IMR-90 (cell line): Measurements from ENCODE around the gene CD300H. TPM values are rescaled to one million over a fixed set of nuclear protein-coding genes. Genes with fewer than 3 reads are reported as not detected.

Experiments
- ATAC-seq: fragments of 200-7000 bp; cut with Tn5 transposase; 2 replicates; pipeline ENCODE4 v1.9.1; 2020; ENCODE audit warnings: low read depth, mild to moderate bottlenecking, moderate library complexity
- BruUV-seq: library from RNA; stranded (reverse); fragments of 400-500 nt; replicated peaks from 2 replicates; lab custom pipeline; 2021; lab: Mats Ljungman, UMichigan
- CTCF ChIA-PET: fragments of 300-600 bp; formaldehyde crosslinking; extraction: SDS; loops from one replicate; lab custom pipeline; 2021; ENCODE audit warnings: antibody characterized with exemption; lab: Yijun Ruan, JAX
- POLR2A ChIA-PET: fragments of 300-600 bp; sonication (Branson Sonifier 250); formaldehyde crosslinking; loops from one replicate; lab custom pipeline; 2022; ENCODE audit warnings: antibody characterized with exemption; ENCODE audit not compliant: unreplicated experiment; lab: Charles Lee
- DNase-seq: peaks from one replicate; pipeline ENCODE4 v3.0.0; 2013
- H2AFZ ChIP-seq: replicated peaks from 2 replicates; pipeline ENCODE3; 2013; ENCODE audit warnings: low read length, mild to moderate bottlenecking; ENCODE audit not compliant: poor library complexity
- H2AK5ac ChIP-seq: 2 replicates; pipeline ENCODE4 v1.6.1; 2013; ENCODE audit warnings: low read depth, low read length, inconsistent platforms
- H2AK9ac ChIP-seq: replicated peaks from 2 replicates; pipeline ENCODE3; 2013; ENCODE audit warnings: mild to moderate bottlenecking, low read depth, low read length, moderate library complexity; ENCODE audit not compliant: poor library complexity
- H2BK120ac ChIP-seq: 2 replicates; pipeline ENCODE4 v1.6.1; 2013; ENCODE audit warnings: low read depth, low read length, inconsistent platforms
- H2BK15ac ChIP-seq: 3 replicates; pipeline ENCODE4 v1.6.1; 2013; ENCODE audit warnings: low read depth, low read length, inconsistent platforms
- H2BK20ac ChIP-seq: 2 replicates; pipeline ENCODE4 v1.6.1; 2013; ENCODE audit warnings: low read depth, mild to moderate bottlenecking, inconsistent platforms, low read length, moderate library complexity
- H2BK5ac ChIP-seq: 2 replicates; pipeline ENCODE4 v1.6.1; 2013; ENCODE audit warnings: mild to moderate bottlenecking, low read depth, low read length, inconsistent platforms; ENCODE audit not compliant: poor library complexity, severe bottlenecking
- H3K14ac ChIP-seq: replicated peaks from 2 replicates; pipeline ENCODE4 v1.6.1; 2013; ENCODE audit warnings: low read depth, low read length, inconsistent platforms
- H3K18ac ChIP-seq: 2 replicates; pipeline ENCODE4 v1.6.1; 2013; ENCODE audit warnings: low read depth, low read length, control low read depth
- H3K23ac ChIP-seq: 2 replicates; pipeline ENCODE4 v1.6.1; 2013; ENCODE audit warnings: low read depth, low read length, inconsistent platforms
- H3K27ac ChIP-seq: 2 replicates; pipeline ENCODE4 v1.5.1; 2013; ENCODE audit warnings: mild to moderate bottlenecking, control low read depth, low read length; ENCODE audit not compliant: insufficient read depth
- H3K27me3 ChIP-seq: 2 replicates; pipeline ENCODE4 v1.6.1; 2013; ENCODE audit warnings: low read length; ENCODE audit not compliant: control insufficient read depth, insufficient read depth
- H3K36me3 ChIP-seq: 2 replicates; pipeline ENCODE4 v1.6.1; 2013; ENCODE audit warnings: low read length, mixed read lengths; ENCODE audit not compliant: control insufficient read depth, insufficient read depth
- H3K4ac ChIP-seq: 2 replicates; pipeline ENCODE4 v1.6.1; 2013; ENCODE audit warnings: low read depth, low read length, inconsistent platforms
- H3K4me1 ChIP-seq: 2 replicates; pipeline ENCODE4 v1.6.1; 2013; ENCODE audit warnings: low read length, mixed read lengths; ENCODE audit not compliant: control insufficient read depth, insufficient read depth
- H3K4me2 ChIP-seq: 2 replicates; pipeline ENCODE4 v1.6.1; 2013; ENCODE audit warnings: low read depth, mild to moderate bottlenecking, control low read depth, low read length, moderate library complexity
- H3K4me3 ChIP-seq: 2 replicates; pipeline ENCODE4 v1.5.1; 2013; ENCODE audit warnings: low read depth, mild to moderate bottlenecking, control low read depth, low read length, moderate library complexity; ENCODE audit not compliant: insufficient read depth
- H3K56ac ChIP-seq: 2 replicates; pipeline ENCODE4 v1.6.1; 2013; ENCODE audit warnings: low read length, inconsistent platforms; ENCODE audit not compliant: insufficient read depth; ENCODE audit errors: extremely low read depth
- H3K79me1 ChIP-seq, 2 experiments: 2 replicates each; pipeline ENCODE4 v1.6.1; 2013; ENCODE audit warnings: low read length in 2 of 2, inconsistent platforms in 1 of 2, low read depth in 1 of 2
- H3K9ac ChIP-seq: 2 replicates; pipeline ENCODE4 v1.6.1; 2013; ENCODE audit warnings: low read depth, low read length, control low read depth
- H3K9me1 ChIP-seq: 2 replicates; pipeline ENCODE4 v1.6.1; 2013; ENCODE audit warnings: low read length, inconsistent platforms; ENCODE audit not compliant: insufficient read depth
- H3K9me3 ChIP-seq: 2 replicates; pipeline ENCODE4 v1.6.1; 2013; ENCODE audit warnings: low read length; ENCODE audit not compliant: control insufficient read depth, insufficient read depth
- H4K20me1 ChIP-seq: 2 replicates; pipeline ENCODE4 v1.6.1; 2013; ENCODE audit warnings: low read length, inconsistent platforms; ENCODE audit not compliant: insufficient read depth
- H4K5ac ChIP-seq: 2 replicates; pipeline ENCODE4 v1.6.1; 2013; ENCODE audit warnings: mild to moderate bottlenecking, low read depth, low read length, control low read depth
- H4K8ac ChIP-seq, 2 experiments: 2 replicates each; pipeline ENCODE4 v1.6.1; 2013; ENCODE audit warnings: low read depth in 2 of 2, low read length in 2 of 2, control low read depth in 1 of 2, inconsistent platforms in 1 of 2
- H4K91ac ChIP-seq: 2 replicates; pipeline ENCODE4 v1.6.1; 2013; ENCODE audit warnings: low read depth, low read length, inconsistent platforms; ENCODE audit not compliant: insufficient read depth
- BHLHE40 ChIP-seq: fragments of 150-350 bp; IDR thresholded peaks from 2 replicates; pipeline ENCODE4 v1.6.1; 2016; ENCODE audit warnings: mild to moderate bottlenecking, low read depth, low read length
- CEBPB ChIP-seq: IDR thresholded peaks from 2 replicates; pipeline ENCODE4 v1.6.1; 2012; ENCODE audit warnings: low read depth, low read length, improper control_type of control experiment
- CHD1 ChIP-seq: IDR thresholded peaks from 2 replicates; pipeline ENCODE4 v1.6.1; 2012; ENCODE audit warnings: low read depth, low read length, improper control_type of control experiment
- FOS ChIP-seq: fragments of 150-350 bp; IDR thresholded peaks from 2 replicates; pipeline ENCODE4 v1.6.1; 2016; ENCODE audit warnings: low read depth, low read length
- NFE2L2 ChIP-seq: fragments of 150-350 bp; IDR thresholded peaks from 2 replicates; pipeline ENCODE4 v1.6.1; 2016; ENCODE audit warnings: low read depth, mild to moderate bottlenecking, low read length
- POLR2A ChIP-seq: IDR thresholded peaks from 2 replicates; pipeline ENCODE4 v1.6.1; 2012; ENCODE audit warnings: mild to moderate bottlenecking, low read depth, low read length
- SMC3 ChIP-seq: fragments of 150-350 bp; IDR thresholded peaks from 2 replicates; pipeline ENCODE4 v1.6.1; 2016; ENCODE audit warnings: low read depth, mild to moderate bottlenecking, antibody characterized with exemption, low read length, moderate library complexity
- WGBS, 2 experiments: methylation state at CpG; one replicate each; pipeline versions ENCODE4 v1.1.5 to v1.1.7; 2013; ENCODE audit warnings: missing lambda C conversion rate in 2 of 2; ENCODE audit not compliant: insufficient read length in 1 of 2; ENCODE audit errors: extremely low coverage in 2 of 2; 5-methylcytosine and 5-hydroxymethylcytosine counted together
- dilution Hi-C: fragments of 300-500 bp; cut with HindIII; formaldehyde crosslinking; loops from one replicate; pipeline ENCODE4 v1.14.3; 2018; ENCODE audit warnings: low sequenced_read_pairs; ENCODE audit not compliant: unreplicated experiment
- in situ Hi-C: fragments of 300-500 bp; cut with MboI; formaldehyde crosslinking; loops from 3 replicates; pipeline ENCODE4 v1.14.3; 2019; ENCODE audit warnings: low sequenced_read_pairs, inconsistent platforms, mixed read lengths
- intact Hi-C: fragments of 100-400 bp; cut with micrococcal nuclease; formaldehyde crosslinking; loops from 2 replicates; pipeline ENCODE4 v1.10.0; 2022
- polyA plus RNA-seq, 3 experiments: library from polyadenylated mRNA; depleted of rRNA; stranded (reverse); fragments of >200 nt; gene quantifications; 2 replicates each; pipeline ENCODE4 v1.2.3, GENCODE V29; 2012; ENCODE audit warnings: low replicate concordance in 1 of 3
- total RNA-seq: library from RNA; depleted of rRNA; stranded (reverse); fragments of >200 nt; gene quantifications from 2 replicates; pipeline ENCODE4 v1.2.3, GENCODE V29; 2012
- TF ChIP-seq, protein P1 (sequence below): fragments of 150-350 bp; IDR thresholded peaks from 2 replicates; pipeline ENCODE4 v1.6.1; 2017; ENCODE audit warnings: mild to moderate bottlenecking, antibody characterized with exemption, low read length, low read depth

Gene CD300H
- total and polyA plus RNA-seq, 2 of the 4 experiments (the other 2 are of a cell fraction): not detected

GRCh38 chr17:74563358-74563757, 4.0 kb downstream of the CD300H start:
- POLR2A ChIA-PET: no interaction called here
- no peak overlapping the region for H2AFZ ChIP-seq
- H2BK20ac ChIP-seq: no peak overlapping the region
- CTCF ChIA-PET: no interaction called here
- peak overlapping the region; percentile 54 for H2BK5ac ChIP-seq
- BruUV-seq: no TSS peak
- H2AK9ac ChIP-seq: no peak overlapping the region
- H2BK120ac ChIP-seq: no peak overlapping the region
- H3K4ac ChIP-seq: no peak overlapping the region
- H2AK5ac ChIP-seq: no peak overlapping the region
- H3K4me3 ChIP-seq: no peak overlapping the region
- H3K79me1 ChIP-seq: no peaks in the 10 kb centered on the region
- no peak overlapping the region for H3K9ac ChIP-seq
- H3K23ac ChIP-seq: no peak overlapping the region
- ATAC-seq (no peak), DNase-seq (no peak)
- H3K4me1 ChIP-seq: no peaks in the 10 kb centered on the region
- peaks cover 30% of the 10 kb centered on the region for H3K9me3 ChIP-seq
- WGBS, 2 experiments: 82% methylated on average over 1 of the region's 1 CpG; no CpG with 5 or more reads in 1 of the 2 experiments
- no peak overlapping the region for H3K14ac ChIP-seq
- no peaks in the 10 kb centered on the region for H3K9me1 ChIP-seq
- H3K4me2 ChIP-seq: no peak overlapping the region
- H4K91ac ChIP-seq: no peak overlapping the region
- in situ Hi-C loops: no loop called here
- no peak overlapping the region for H3K27ac ChIP-seq
- no peak overlapping the region for H4K8ac ChIP-seq
- intact Hi-C loops: no loop called here
- dilution Hi-C loops: no loop called here
- H3K18ac ChIP-seq: no peak overlapping the region
- no peaks in the 10 kb centered on the region for H3K27me3 ChIP-seq
- H3K56ac ChIP-seq: no peak overlapping the region
- no peaks in the 10 kb centered on the region for H3K36me3 ChIP-seq
- no peaks in the 10 kb centered on the region for H4K20me1 ChIP-seq
- no peak overlapping the region for H4K5ac ChIP-seq
- H2BK15ac ChIP-seq: no peak overlapping the region
- no peak for TF ChIP-seq POLR2A
- no peak for TF ChIP-seq NFE2L2
- TF ChIP-seq FOS: no peak
- no peak for TF ChIP-seq CHD1
- TF ChIP-seq BHLHE40: no peak
- TF ChIP-seq CEBPB: no peak
- TF ChIP-seq, protein P1, sequence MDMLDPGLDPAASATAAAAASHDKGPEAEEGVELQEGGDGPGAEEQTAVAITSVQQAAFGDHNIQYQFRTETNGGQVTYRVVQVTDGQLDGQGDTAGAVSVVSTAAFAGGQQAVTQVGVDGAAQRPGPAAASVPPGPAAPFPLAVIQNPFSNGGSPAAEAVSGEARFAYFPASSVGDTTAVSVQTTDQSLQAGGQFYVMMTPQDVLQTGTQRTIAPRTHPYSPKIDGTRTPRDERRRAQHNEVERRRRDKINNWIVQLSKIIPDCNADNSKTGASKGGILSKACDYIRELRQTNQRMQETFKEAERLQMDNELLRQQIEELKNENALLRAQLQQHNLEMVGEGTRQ: no peak
- no peak for TF ChIP-seq SMC3
